GM21576 (cell line): ENCODE data around the gene SSTR1.
"Not testable (repeated sequence)": the region's sequence is repeated elsewhere in the genome, so short reads cannot be mapped to it uniquely, and the experiment has no call there.

Experiments used
- ATAC-seq: cut with Tn5 transposase; IDR thresholded peaks from one replicate; pipeline ENCODE4 v1.9.1; 2021; ENCODE audit warnings: mild to moderate bottlenecking, moderate library complexity; ENCODE audit not compliant: unreplicated experiment

SSTR1 gene

DNA sequence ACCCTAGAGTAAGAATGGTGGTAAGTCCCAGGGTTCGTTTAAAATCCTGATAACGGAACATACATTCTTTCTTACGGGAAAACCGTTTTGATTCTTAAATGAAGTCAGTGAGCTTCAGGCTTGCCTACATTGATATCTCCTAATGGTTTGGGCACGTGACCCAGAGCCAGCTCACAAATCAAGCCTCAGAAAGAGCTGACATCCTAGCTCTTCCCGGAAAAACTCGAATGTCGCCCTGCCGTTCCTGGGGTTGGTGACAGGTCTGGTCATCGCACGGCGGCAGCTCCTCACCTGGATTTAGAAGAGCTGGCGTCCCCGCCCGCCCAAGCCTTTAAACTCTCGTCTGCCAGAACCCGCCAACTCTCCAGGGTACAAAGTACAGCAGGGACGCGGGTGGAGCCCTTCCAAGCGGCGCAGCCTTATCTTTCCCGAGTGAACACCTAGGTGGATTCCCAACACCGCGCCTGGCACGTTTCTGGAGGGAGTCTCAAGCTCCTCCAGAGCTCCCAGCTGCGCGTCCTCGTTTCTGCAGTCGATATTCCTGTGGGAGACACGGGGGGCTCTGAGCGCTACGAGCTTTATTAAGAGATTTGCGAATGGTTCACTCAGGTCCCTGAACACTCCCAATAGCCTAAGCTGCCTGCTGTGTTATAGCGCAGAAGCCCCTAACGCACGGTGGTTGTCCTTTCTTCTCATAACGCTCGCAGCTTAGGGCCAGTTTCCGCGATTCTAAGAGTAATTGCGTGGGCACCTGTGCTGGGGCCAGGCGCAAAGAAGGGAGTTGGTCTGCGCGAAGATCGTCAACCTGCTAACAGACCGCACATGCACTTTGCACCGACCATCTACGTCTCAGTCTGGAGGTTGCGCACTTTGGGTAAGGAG lies at the start of gene SSTR1:
Gene SSTR1, plus strand, starts transcription at position 169 of the 882 bp plus-strand sequence. CDS start 1,486 bp downstream, outside the sequence.
- no peak for ATAC-seq

DNA sequence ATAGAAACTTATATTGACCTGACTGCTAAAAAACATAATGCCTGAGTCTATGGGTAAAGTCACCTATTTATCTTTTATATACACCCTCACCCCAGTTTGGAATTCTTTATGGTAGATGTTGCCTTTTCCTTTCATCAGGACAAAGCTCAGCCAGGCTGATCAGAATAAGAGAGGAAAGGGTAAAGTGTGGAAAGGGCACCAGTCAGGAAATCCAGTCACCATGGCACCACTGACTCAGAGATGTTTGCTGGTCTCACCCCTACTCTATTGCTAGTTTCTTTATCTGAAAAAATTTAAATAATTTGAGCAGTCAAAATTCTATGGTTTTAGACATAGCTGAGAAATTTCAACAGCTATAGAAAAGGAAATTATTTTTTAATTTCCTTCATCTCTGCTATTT lies 49.2 kb upstream of the SSTR1 start:
- no peak for ATAC-seq

DNA sequence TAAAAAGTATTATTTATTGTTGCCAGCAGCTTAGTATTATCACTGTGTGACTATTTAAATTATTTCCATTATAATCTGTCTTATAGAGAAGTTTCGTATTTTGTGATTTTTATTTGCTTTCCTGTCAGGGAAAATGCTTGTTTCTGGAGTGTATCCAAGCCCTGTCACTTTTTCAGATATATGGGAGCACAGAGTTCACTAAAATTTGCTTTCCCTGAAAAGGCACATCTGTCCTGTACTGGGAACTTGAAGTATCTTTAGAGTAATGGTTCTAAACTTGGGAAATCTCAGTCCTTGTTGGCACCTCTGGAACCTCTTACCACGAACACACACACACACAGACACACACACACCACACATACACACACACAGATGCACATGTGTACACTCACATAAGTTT lies 39.3 kb upstream of the SSTR1 start:
- ATAC-seq = no peak

- no peak for ATAC-seq
These were observed 36.5 kb upstream of the SSTR1 start for GRCh38 chr14:38171197-38171596.

GRCh38 chr14:38174711-38175110 lies 33.0 kb upstream of the SSTR1 start:
- ATAC-seq = no peak

- no peak for ATAC-seq
These were observed 32.0 kb upstream of the SSTR1 start for GRCh38 chr14:38175658-38176057.

- no peak for ATAC-seq
These were observed 31.3 kb upstream of the SSTR1 start for GRCh38 chr14:38176379-38176778.

- ATAC-seq = no peak
These were observed 23.6 kb upstream of the SSTR1 start for GRCh38 chr14:38184132-38184531.

GRCh38 chr14:38185671-38186070 lies 22.0 kb upstream of the SSTR1 start:
- no peak for ATAC-seq

DNA sequence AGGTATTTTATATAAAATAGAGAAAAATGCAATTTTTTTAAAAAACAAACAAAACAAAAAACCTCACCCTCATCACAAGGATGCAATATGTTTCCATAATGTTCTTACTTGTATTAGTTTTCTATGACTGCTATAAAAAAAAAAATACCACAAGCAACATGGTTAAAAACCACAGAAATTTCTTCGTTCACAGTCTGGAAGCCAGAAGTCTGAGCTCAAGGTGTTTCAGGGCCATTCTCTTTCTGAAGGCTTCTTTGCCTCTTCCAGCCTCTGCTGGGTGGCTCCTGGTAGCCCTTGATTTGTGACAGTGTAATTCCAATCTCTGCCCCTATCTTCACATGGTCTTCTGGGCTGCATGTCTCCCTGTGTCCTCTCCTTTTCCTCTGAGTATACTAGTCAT lies 21.5 kb upstream of the SSTR1 start:
- no peak for ATAC-seq

DNA sequence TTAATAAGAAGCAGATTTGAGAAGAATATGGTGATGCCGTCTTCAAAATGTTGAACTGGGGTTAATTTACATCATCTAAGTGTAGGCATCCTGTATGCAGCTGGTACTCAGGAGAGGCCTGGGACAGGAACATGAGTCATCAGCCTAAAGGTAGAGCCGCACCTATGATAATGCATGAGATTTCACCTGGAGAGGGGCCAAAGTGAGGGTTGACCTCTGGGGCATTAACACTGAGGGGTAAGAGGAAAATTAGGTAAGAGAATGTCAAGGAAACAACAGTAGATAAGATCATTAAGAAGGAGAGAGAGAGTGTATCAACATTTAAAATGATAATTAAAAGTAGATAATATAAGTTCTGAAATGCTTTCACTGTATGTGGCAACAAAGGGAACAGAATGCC lies 20.2 kb upstream of the SSTR1 start:
- ATAC-seq = no peak

GRCh38 chr14:38189930-38190726 lies 17.6 kb upstream of the SSTR1 start:
- no peak for ATAC-seq

DNA sequence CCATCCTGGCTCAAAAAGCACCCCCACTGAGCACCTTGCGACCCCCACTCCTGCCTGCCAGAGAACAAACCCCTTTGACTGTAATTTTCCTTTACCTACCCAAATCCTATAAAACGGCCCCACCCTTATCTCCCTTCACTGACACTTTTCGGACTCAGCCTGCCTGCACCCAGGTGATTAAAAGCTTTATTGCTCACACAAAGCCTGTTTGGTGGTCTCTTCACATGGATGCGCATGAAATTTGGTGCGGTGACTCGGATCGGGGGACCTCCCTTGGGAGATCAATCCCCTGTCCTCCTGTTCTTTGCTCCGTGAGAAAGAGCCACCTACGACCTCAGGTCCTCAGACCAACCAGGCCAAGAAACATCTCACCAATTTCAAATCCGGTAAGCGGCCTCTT lies 16.9 kb upstream of the SSTR1 start:
- ATAC-seq = not testable (repeated sequence)

DNA sequence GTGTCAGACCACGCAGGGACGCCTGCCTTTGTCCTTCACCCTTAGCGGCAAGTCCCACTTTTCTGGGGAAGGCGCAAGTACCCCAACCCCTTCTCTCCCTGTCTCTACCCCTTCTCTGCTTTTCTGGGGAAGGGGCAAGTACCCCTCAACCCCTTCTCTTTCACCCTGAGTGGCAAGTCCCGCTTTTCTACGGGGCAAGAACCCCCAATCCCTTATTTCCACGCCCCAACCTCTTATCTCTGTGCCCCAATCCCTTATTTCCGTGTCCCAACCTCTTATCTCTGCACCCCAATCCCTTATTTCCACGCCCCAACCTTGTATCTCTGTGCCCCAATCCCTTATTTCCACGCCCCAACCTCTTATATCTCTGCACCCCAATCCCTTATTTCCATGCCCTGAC lies 16.2 kb upstream of the SSTR1 start:
- ATAC-seq = not testable (repeated sequence)

GRCh38 chr14:38197001-38197783 lies 10.5 kb upstream of the SSTR1 start:
- no peak for ATAC-seq

DNA sequence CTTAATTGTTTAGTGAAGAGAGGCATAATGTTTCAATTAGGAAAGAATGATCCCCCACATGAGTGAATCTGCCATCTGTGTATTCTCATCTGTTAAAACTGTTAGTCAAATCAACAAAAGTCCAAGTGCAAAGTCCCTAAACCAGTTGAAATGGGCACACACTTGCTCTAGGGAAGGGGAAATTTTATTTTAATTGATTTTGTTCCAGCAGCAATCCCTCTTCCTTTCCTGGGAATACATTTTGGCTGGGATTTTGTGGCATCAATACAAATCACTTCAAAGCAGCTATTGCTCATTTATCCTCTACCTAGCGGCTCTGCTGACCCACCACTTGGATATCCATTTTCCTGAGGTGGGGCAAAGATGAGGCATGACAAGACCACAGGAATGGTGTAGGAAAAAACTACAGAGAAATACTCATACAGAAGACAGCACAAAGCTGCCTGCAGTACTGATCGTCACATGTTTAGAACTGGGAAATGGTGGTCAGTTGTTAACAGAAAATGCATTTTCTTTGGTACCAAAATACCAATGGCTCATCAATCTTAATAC lies 9.8 kb upstream of the SSTR1 start:
- no peak for ATAC-seq

DNA sequence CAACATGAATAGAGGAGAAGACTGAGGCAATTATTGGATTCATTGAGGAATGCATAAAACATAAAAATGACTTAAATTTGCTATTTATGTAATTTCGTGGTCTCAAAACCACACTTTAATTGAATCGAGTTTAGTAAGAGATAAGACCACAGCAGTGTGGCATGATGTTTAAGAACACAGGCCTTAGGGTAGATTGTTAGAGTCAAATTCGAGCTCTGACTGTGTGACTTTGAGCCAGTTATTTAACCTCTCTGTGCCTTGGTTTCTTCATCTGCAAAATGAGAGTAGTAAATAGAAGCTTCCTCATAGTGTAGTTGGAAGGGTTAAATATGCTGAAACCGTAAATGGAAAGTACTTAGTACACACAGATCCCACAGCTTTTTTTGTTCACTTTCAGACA lies 9.3 kb upstream of the SSTR1 start:
- no peak for ATAC-seq

DNA sequence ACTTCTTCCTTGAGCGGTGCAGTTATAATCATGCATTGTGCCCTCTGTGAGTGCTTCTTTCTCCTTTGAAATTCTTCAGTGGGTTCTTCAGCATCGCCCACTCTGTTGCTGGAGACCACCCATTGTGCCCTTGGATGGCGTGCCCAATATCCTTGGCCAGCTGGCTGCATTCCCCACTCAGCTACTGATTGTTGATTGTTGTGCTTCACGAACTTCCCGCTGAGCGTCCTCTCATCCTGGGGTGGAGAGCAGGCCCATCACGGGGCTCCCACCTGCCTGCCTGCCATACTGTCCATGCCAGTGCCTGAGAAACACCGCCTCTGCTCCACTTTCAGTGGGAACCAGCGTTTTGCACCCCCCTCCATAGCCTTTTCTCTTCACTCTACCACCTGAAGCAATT lies 8.6 kb upstream of the SSTR1 start:
- ATAC-seq = no peak

GRCh38 chr14:38199739-38200138 lies 8.0 kb upstream of the SSTR1 start:
- ATAC-seq = no peak

DNA sequence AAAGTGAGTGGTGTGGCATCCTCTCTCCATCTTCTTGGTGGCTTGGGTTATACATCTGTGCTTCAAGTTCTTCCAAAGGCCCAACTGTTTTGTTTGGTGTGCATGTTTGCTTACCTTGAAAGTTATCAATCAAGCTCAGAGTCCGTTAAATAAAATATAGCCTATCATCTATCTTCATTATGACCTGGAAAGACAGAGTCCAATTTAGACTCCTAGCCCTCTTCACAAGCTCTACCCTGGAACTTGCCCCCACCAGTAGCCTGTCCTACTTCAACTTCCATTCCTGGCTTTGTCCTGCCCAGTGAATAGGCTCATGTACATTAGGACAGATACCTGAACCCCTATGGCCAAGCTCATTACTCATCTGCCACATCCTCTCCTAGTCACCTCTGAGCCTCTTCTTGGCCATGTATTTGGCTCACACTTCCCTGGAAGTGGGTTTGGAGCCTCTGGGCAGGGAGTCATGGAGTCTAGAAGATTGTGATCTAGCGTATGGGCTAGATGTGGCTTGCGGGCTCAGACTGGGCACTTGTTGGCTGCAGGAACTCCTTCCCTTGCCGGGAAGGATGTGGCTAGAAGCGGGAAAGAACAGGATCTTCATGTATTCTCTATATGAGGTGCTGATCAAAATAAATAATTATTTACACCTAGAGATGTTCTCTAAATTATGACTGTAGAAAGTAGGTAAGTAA lies 6.4 kb upstream of the SSTR1 start:
- ATAC-seq = no peak
